Activated T-helper 17 cell treated with anti-CD3 and anti-CD28 coated beads, Interleukin-2, amount 50 U/mL, for 72 hours (primary cell): ENCODE data around the gene ADGRE3. TPM values are rescaled to one million over a fixed set of nuclear protein-coding genes. Genes with fewer than 3 reads are reported as not detected.

Experiments
- ATAC-seq: fragments of 150-1000 bp; cut with Tn5 transposase; replicated peaks from 2 replicates; pipeline ENCODE4 v1.10.0; 2021; ENCODE audit warnings: mild to moderate bottlenecking, moderate library complexity
- H3K27ac Mint-ChIP-seq: one replicate; pipeline ENCODE4 v1.8.0; 2022; ENCODE audit warnings: mixed read lengths
- H3K27me3 Mint-ChIP-seq: one replicate; pipeline ENCODE4 v1.8.0; 2022; ENCODE audit warnings: mixed read lengths
- H3K36me3 Mint-ChIP-seq: one replicate; pipeline ENCODE4 v1.8.0; 2022; ENCODE audit warnings: low read depth, mild to moderate bottlenecking, mixed read lengths
- H3K4me1 Mint-ChIP-seq: one replicate; pipeline ENCODE4 v1.8.0; 2022; ENCODE audit warnings: mixed read lengths
- H3K4me3 Mint-ChIP-seq: one replicate; pipeline ENCODE4 v1.8.0; 2022; ENCODE audit warnings: mild to moderate bottlenecking, mixed read lengths
- H3K9me3 Mint-ChIP-seq: one replicate; pipeline ENCODE4 v1.8.0; 2022; ENCODE audit warnings: mixed read lengths
- total RNA-seq, 2 donors: library from RNA; stranded (reverse); gene quantifications; one replicate each; pipeline ENCODE4 v1.2.3, GENCODE V29; 2022

ADGRE3 gene
- total RNA-seq = not detected

- peaks cover 5% of the 10 kb centered on the region for H3K9me3 Mint-ChIP-seq
- H3K4me1 Mint-ChIP-seq = peaks cover 15% of the 10 kb centered on the region
- no peaks in the 10 kb centered on the region for H3K36me3 Mint-ChIP-seq
- ATAC-seq = peak; percentile 2
- H3K27ac Mint-ChIP-seq = no peak within 1 kb of the TSS
- no peaks in the 10 kb centered on the region for H3K27me3 Mint-ChIP-seq
- no peak within 1 kb of the TSS for H3K4me3 Mint-ChIP-seq
Measured at GRCh38 chr19:14674764-14675163, at the start of gene ADGRE3. TSS of gene ADGRE3 (minus strand) at chr19:14674844. CDS start at chr19:14674770, 74 bp downstream.

GRCh38 chr19:14722127-14722526 lies 47.5 kb upstream of the ADGRE3 start:
- H3K4me1 Mint-ChIP-seq = no peaks in the 10 kb centered on the region
- peaks cover 61% of the 10 kb centered on the region for H3K36me3 Mint-ChIP-seq
- no peak overlapping the region for H3K4me3 Mint-ChIP-seq
- H3K9me3 Mint-ChIP-seq = peaks cover 44% of the 10 kb centered on the region
- no peaks in the 10 kb centered on the region for H3K27me3 Mint-ChIP-seq
- H3K27ac Mint-ChIP-seq = no peak overlapping the region
- no peak for ATAC-seq

- Mint-ChIP-seq H3K27me3 (no peaks in the 10 kb centered on the region), H3K4me1 (no peaks in the 10 kb centered on the region), H3K4me3 (no peak overlapping the region), H3K36me3 (peaks cover 90% of the 10 kb centered on the region), H3K9me3 (peaks cover 34% of the 10 kb centered on the region), H3K27ac (no peak overlapping the region)
- no peak for ATAC-seq
Measured at GRCh38 chr19:14719162-14719561, 44.5 kb upstream of the ADGRE3 start.

GRCh38 chr19:14718522-14719116 lies 44.0 kb upstream of the ADGRE3 start:
- Mint-ChIP-seq H3K27ac (no peak overlapping the region), H3K27me3 (no peaks in the 10 kb centered on the region), H3K36me3 (peaks cover 96% of the 10 kb centered on the region), H3K9me3 (peaks cover 34% of the 10 kb centered on the region), H3K4me1 (no peaks in the 10 kb centered on the region), H3K4me3 (no peak overlapping the region)
- no peak for ATAC-seq

- no peaks in the 10 kb centered on the region for H3K27me3 Mint-ChIP-seq
- H3K27ac Mint-ChIP-seq = no peak overlapping the region
- peaks cover 99% of the 10 kb centered on the region for H3K36me3 Mint-ChIP-seq
- peaks cover 34% of the 10 kb centered on the region for H3K9me3 Mint-ChIP-seq
- H3K4me3 Mint-ChIP-seq = no peak overlapping the region
- ATAC-seq = no peak
- H3K4me1 Mint-ChIP-seq = no peaks in the 10 kb centered on the region
Measured at GRCh38 chr19:14715841-14716240, 41.2 kb upstream of the ADGRE3 start.

GRCh38 chr19:14704450-14704849 lies 29.8 kb upstream of the ADGRE3 start:
- Mint-ChIP-seq H3K27ac (no peak overlapping the region), H3K9me3 (peaks cover 4% of the 10 kb centered on the region), H3K4me3 (no peak overlapping the region), H3K4me1 (no peaks in the 10 kb centered on the region), H3K27me3 (no peaks in the 10 kb centered on the region), H3K36me3 (peaks cover 98% of the 10 kb centered on the region)
- ATAC-seq = no peak

GRCh38 chr19:14703833-14704232 lies 29.2 kb upstream of the ADGRE3 start:
- Mint-ChIP-seq H3K4me1 (no peaks in the 10 kb centered on the region), H3K4me3 (no peak overlapping the region), H3K9me3 (peaks cover under 1% of the 10 kb centered on the region), H3K27ac (peak overlapping the region; percentile 9), H3K36me3 (peaks cover 98% of the 10 kb centered on the region), H3K27me3 (no peaks in the 10 kb centered on the region)
- no peak for ATAC-seq

- H3K27ac Mint-ChIP-seq = no peak overlapping the region
- H3K36me3 Mint-ChIP-seq = peaks cover 99% of the 10 kb centered on the region
- H3K9me3 Mint-ChIP-seq = no peaks in the 10 kb centered on the region
Measured at GRCh38 chr19:14700711-14701375, 26.2 kb upstream of the ADGRE3 start.

GRCh38 chr19:14699641-14700040 lies 25.0 kb upstream of the ADGRE3 start:
- H3K27ac Mint-ChIP-seq = no peak overlapping the region
- H3K4me3 Mint-ChIP-seq = no peak overlapping the region
- no peaks in the 10 kb centered on the region for H3K9me3 Mint-ChIP-seq
- no peak for ATAC-seq
- no peaks in the 10 kb centered on the region for H3K27me3 Mint-ChIP-seq
- peaks cover 99% of the 10 kb centered on the region for H3K36me3 Mint-ChIP-seq
- H3K4me1 Mint-ChIP-seq = no peaks in the 10 kb centered on the region

More at GRCh38 chr19:14700711-14701375, 26.2 kb upstream of the ADGRE3 start:
- ATAC-seq = no peak
- no peaks in the 10 kb centered on the region for H3K27me3 Mint-ChIP-seq
- H3K4me3 Mint-ChIP-seq = no peak overlapping the region
- no peaks in the 10 kb centered on the region for H3K4me1 Mint-ChIP-seq

GRCh38 chr19:14695471-14695870 lies 20.8 kb upstream of the ADGRE3 start:
- H3K9me3 Mint-ChIP-seq = no peaks in the 10 kb centered on the region
- peaks cover 5% of the 10 kb centered on the region for H3K4me1 Mint-ChIP-seq
- no peak overlapping the region for H3K4me3 Mint-ChIP-seq
- H3K36me3 Mint-ChIP-seq = peaks cover 82% of the 10 kb centered on the region
- no peak for ATAC-seq
- no peak overlapping the region for H3K27ac Mint-ChIP-seq
- H3K27me3 Mint-ChIP-seq = no peaks in the 10 kb centered on the region

GRCh38 chr19:14694641-14695266 lies 20.1 kb upstream of the ADGRE3 start:
- H3K36me3 Mint-ChIP-seq = peaks cover 75% of the 10 kb centered on the region
- no peaks in the 10 kb centered on the region for H3K27me3 Mint-ChIP-seq
- ATAC-seq = no peak
- no peak overlapping the region for H3K27ac Mint-ChIP-seq
- H3K4me3 Mint-ChIP-seq = no peak overlapping the region
- H3K4me1 Mint-ChIP-seq = peaks cover 5% of the 10 kb centered on the region
- no peaks in the 10 kb centered on the region for H3K9me3 Mint-ChIP-seq

GRCh38 chr19:14689598-14690503 lies 15.2 kb upstream of the ADGRE3 start, which contains the start of gene ZNF333:
TSS of gene ZNF333 (plus strand) at chr19:14690048. CDS start at chr19:14693492, 3,444 bp downstream.
- Mint-ChIP-seq H3K36me3 (peaks cover 27% of the 10 kb centered on the region), H3K4me3 (peak within 1 kb of the TSS; percentile 82), H3K9me3 (no peaks in the 10 kb centered on the region), H3K4me1 (peaks cover 9% of the 10 kb centered on the region), H3K27ac (peak within 1 kb of the TSS; percentile 96), H3K27me3 (no peaks in the 10 kb centered on the region)
- ATAC-seq = peak; percentile 96

- H3K9me3 Mint-ChIP-seq = no peaks in the 10 kb centered on the region
Measured at GRCh38 chr19:14686411-14686810, 11.8 kb upstream of the ADGRE3 start.

GRCh38 chr19:14683439-14683838 lies 8.8 kb upstream of the ADGRE3 start:
- peak; percentile 94 for ATAC-seq
- Mint-ChIP-seq H3K4me1 (peaks cover 15% of the 10 kb centered on the region), H3K4me3 (no peak overlapping the region), H3K27me3 (no peaks in the 10 kb centered on the region), H3K27ac (no peak overlapping the region), H3K9me3 (no peaks in the 10 kb centered on the region), H3K36me3 (no peaks in the 10 kb centered on the region)

More at GRCh38 chr19:14686411-14686810, 11.8 kb upstream of the ADGRE3 start:
- ATAC-seq = no peak
- Mint-ChIP-seq H3K4me3 (no peak overlapping the region), H3K27me3 (no peaks in the 10 kb centered on the region), H3K27ac (peak overlapping the region; percentile 75), H3K4me1 (peaks cover 15% of the 10 kb centered on the region), H3K36me3 (no peaks in the 10 kb centered on the region)
